ENCODE data around the gene ADH4. TPM values are rescaled to one million over a fixed set of nuclear protein-coding genes. Genes with fewer than 3 reads are reported as not detected.

Gene ADH4
- total RNA-seq, 1 donor from 2014 or later, result not detected

DNA sequence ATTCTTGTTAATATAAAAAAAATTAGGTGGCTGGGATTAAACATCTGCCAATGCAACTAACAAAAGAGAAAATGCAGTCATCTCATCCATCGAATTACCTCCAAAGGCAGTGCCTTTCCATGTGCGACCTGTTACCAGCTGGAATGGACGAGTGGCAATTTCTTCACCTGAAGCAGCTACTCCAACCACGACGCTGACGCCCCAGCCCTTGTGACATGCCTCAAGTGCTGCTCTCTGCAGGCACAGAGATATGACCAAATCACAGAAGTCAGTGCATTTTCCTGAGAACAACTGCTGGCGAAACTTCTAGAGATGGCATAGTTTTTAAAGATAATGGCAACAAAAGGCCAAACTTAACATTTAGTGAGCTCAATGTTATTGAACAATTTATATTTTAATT lies 69.3 kb downstream of the ADH4 start:
- H3K27me3 Mint-ChIP-seq (ENCODE audit: low read depth), result no peaks in the 10 kb centered on the region

More for the DNA sequence above, 69.3 kb downstream of the ADH4 start:
- Mint-ChIP-seq H3K9me3 (no peaks in the 10 kb centered on the region), H3K4me1 (peaks cover 6% of the 10 kb centered on the region), H3K4me3 (no peak overlapping the region), H3K27ac (ENCODE audit: unreplicated experiment) (no peak overlapping the region), H3K36me3 (ENCODE audit: low read depth) (peaks cover 16% of the 10 kb centered on the region)
- DNase-seq (ENCODE audit: low read depth, low spot score), result no peak
- TF ChIP-seq, protein P1, sequence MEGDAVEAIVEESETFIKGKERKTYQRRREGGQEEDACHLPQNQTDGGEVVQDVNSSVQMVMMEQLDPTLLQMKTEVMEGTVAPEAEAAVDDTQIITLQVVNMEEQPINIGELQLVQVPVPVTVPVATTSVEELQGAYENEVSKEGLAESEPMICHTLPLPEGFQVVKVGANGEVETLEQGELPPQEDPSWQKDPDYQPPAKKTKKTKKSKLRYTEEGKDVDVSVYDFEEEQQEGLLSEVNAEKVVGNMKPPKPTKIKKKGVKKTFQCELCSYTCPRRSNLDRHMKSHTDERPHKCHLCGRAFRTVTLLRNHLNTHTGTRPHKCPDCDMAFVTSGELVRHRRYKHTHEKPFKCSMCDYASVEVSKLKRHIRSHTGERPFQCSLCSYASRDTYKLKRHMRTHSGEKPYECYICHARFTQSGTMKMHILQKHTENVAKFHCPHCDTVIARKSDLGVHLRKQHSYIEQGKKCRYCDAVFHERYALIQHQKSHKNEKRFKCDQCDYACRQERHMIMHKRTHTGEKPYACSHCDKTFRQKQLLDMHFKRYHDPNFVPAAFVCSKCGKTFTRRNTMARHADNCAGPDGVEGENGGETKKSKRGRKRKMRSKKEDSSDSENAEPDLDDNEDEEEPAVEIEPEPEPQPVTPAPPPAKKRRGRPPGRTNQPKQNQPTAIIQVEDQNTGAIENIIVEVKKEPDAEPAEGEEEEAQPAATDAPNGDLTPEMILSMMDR (conservative IDR thresholded peaks at IDR 0.05), result no peak

Other genes with a start within 250 kb of the ADH4 start
- gene EIF4E, start 215.2 kb downstream of the ADH4 start, total RNA-seq, result 144 and 145 TPM in 2 replicates
- gene METAP1, start 148.6 kb downstream of the ADH4 start, total RNA-seq, result 52.1 and 54.4 TPM in 2 replicates
- gene ADH5, start 55.5 kb downstream of the ADH4 start, total RNA-seq, result 252 and 256 TPM in 2 replicates
- not detected in 2 replicates for gene ADH6, start 74.9 kb upstream of the ADH4 start, total RNA-seq
- gene ADH1A, start 146.7 kb upstream of the ADH4 start, total RNA-seq, result not detected in 2 replicates
- not detected in 2 replicates for gene ADH1B, start 177.1 kb upstream of the ADH4 start, total RNA-seq
- gene ADH1C, start 208.4 kb upstream of the ADH4 start, total RNA-seq, result not detected in 2 replicates

Measured in neural crest cell (in vitro differentiated cells).